WTC11 (cell line): ENCODE results near the gene FBLN2. TPM values are rescaled to one million over a fixed set of nuclear protein-coding genes. Genes with fewer than 3 reads are reported as not detected.

Experiments
- ATAC-seq: fragments of 200-7000 bp; cut with Tn5 transposase; 2 replicates; pipeline ENCODE4 v1.10.0; 2021; ENCODE audit warnings: mild to moderate bottlenecking, moderate library complexity
- CTCF ChIA-PET: fragments of 300-600 bp; sonication (Branson Sonifier 250); formaldehyde crosslinking; loops from one replicate; lab custom pipeline; 2021; ENCODE audit warnings: antibody characterized with exemption; lab: Charles Lee
- POLR2A ChIA-PET: fragments of 350-600 bp; sonication (Branson Sonifier 250); formaldehyde crosslinking; loops from one replicate; lab custom pipeline; 2021; ENCODE audit warnings: antibody characterized with exemption; lab: Charles Lee
- DNase-seq: peaks from one replicate; pipeline ENCODE4 v3.0.0; 2021; ENCODE audit warnings: low spot score
- H3K27ac Mint-ChIP-seq: 2 replicates; pipeline ENCODE4 v1.8.0; 2021; ENCODE audit warnings: mixed read lengths
- H3K27me3 Mint-ChIP-seq: 2 replicates; pipeline ENCODE4 v1.8.0; 2021; ENCODE audit warnings: low read depth, mild to moderate bottlenecking, moderate library complexity, mixed read lengths
- H3K36me3 Mint-ChIP-seq: 2 replicates; pipeline ENCODE4 v1.8.0; 2021; ENCODE audit warnings: mixed read lengths
- H3K4me1 Mint-ChIP-seq: 2 replicates; pipeline ENCODE4 v1.8.0; 2022; ENCODE audit warnings: mixed read lengths
- H3K4me3 Mint-ChIP-seq: 2 replicates; pipeline ENCODE4 v1.8.0; 2021; ENCODE audit warnings: mild to moderate bottlenecking, moderate library complexity, mixed read lengths
- H3K9me3 Mint-ChIP-seq: 2 replicates; pipeline ENCODE4 v1.8.0; 2021; ENCODE audit warnings: mixed read lengths
- CREM ChIP-seq: sonication (generic); formaldehyde crosslinking; IDR thresholded peaks from 2 replicates; pipeline ENCODE4 v1.8.1; 2022; ENCODE audit warnings: mild to moderate bottlenecking, missing genetic modification reagents, moderate library complexity
- ELF4 ChIP-seq: sonication (generic); formaldehyde crosslinking; IDR thresholded peaks from 2 replicates; pipeline ENCODE4 v1.8.1; 2022; ENCODE audit warnings: low read depth, mild to moderate bottlenecking, moderate library complexity, missing genetic modification reagents
- ESRRA ChIP-seq: sonication (generic); formaldehyde crosslinking; IDR thresholded peaks from 2 replicates; pipeline ENCODE4 v1.8.1; 2022; ENCODE audit warnings: mild to moderate bottlenecking, missing genetic modification reagents, borderline replicate concordance
- FOXK1 ChIP-seq: sonication (generic); formaldehyde crosslinking; IDR thresholded peaks from 2 replicates; pipeline ENCODE4 v1.8.0; 2022; ENCODE audit warnings: mild to moderate bottlenecking, moderate library complexity, missing genetic modification reagents
- GRHL2 ChIP-seq: fragments of 250-450 bp; sonication (Bioruptor Pico); IDR thresholded peaks from 2 replicates; pipeline ENCODE4 v1.8.0; 2022; ENCODE audit warnings: mild to moderate bottlenecking, moderate library complexity; ENCODE audit not compliant: insufficient replicate concordance, severe bottlenecking
- GTF2I ChIP-seq: fragments of 250-450 bp; sonication (Bioruptor Pico); conservative IDR thresholded peaks from 2 replicates; pipeline ENCODE4 v1.4.0; 2021; ENCODE audit warnings: mild to moderate bottlenecking
- IRF2 ChIP-seq: sonication (generic); formaldehyde crosslinking; IDR thresholded peaks from 2 replicates; pipeline ENCODE4 v1.8.0; 2022; ENCODE audit warnings: low read depth, missing genetic modification reagents, borderline replicate concordance
- KAT7 ChIP-seq: sonication (generic); formaldehyde crosslinking; IDR thresholded peaks from 2 replicates; pipeline ENCODE4 v1.8.1; 2023; ENCODE audit warnings: missing genetic modification reagents, mild to moderate bottlenecking, borderline replicate concordance
- NFATC4 ChIP-seq: fragments of 250-450 bp; sonication (Bioruptor Pico); IDR thresholded peaks from 2 replicates; pipeline ENCODE4 v1.9.0; 2021; ENCODE audit warnings: mild to moderate bottlenecking
- NFYB ChIP-seq: sonication (generic); formaldehyde crosslinking; conservative IDR thresholded peaks from 2 replicates; pipeline ENCODE4 v1.8.0; 2022; ENCODE audit warnings: low read depth, missing genetic modification reagents
- NR1H2 ChIP-seq: sonication (generic); formaldehyde crosslinking; IDR thresholded peaks from 2 replicates; pipeline ENCODE4 v1.9.0; 2021; ENCODE audit warnings: mild to moderate bottlenecking, moderate library complexity, missing genetic modification reagents
- OVOL2 ChIP-seq: fragments of 250-450 bp; sonication (Bioruptor Pico); IDR thresholded peaks from 2 replicates; pipeline ENCODE4 v1.9.0; 2021; ENCODE audit warnings: mild to moderate bottlenecking, borderline replicate concordance
- RELA ChIP-seq: sonication (generic); formaldehyde crosslinking; IDR thresholded peaks from 2 replicates; pipeline ENCODE4 v1.8.1; 2022; ENCODE audit warnings: missing genetic modification reagents, mild to moderate bottlenecking, borderline replicate concordance
- RORB ChIP-seq: fragments of 250-450 bp; sonication (Bioruptor Pico); IDR thresholded peaks from 2 replicates; pipeline ENCODE4 v1.9.0; 2021; ENCODE audit warnings: mild to moderate bottlenecking
- SMAD3 ChIP-seq: sonication (generic); formaldehyde crosslinking; IDR thresholded peaks from 2 replicates; pipeline ENCODE4 v1.8.0; 2022; ENCODE audit warnings: missing genetic modification reagents, mild to moderate bottlenecking, borderline replicate concordance
- SMAD4 ChIP-seq: sonication (generic); formaldehyde crosslinking; IDR thresholded peaks from 2 replicates; pipeline ENCODE4 v1.8.0; 2022; ENCODE audit warnings: mild to moderate bottlenecking, missing genetic modification reagents
- TEAD1 ChIP-seq: sonication (generic); formaldehyde crosslinking; IDR thresholded peaks from 2 replicates; pipeline ENCODE4 v1.8.0; 2022; ENCODE audit warnings: mild to moderate bottlenecking, missing genetic modification reagents
- TEAD4 ChIP-seq: sonication (generic); formaldehyde crosslinking; IDR thresholded peaks from 2 replicates; pipeline ENCODE4 v1.8.0; 2022; ENCODE audit warnings: mild to moderate bottlenecking, missing genetic modification reagents
- TP53 ChIP-seq: sonication (generic); formaldehyde crosslinking; IDR thresholded peaks from 2 replicates; pipeline ENCODE4 v1.8.1; 2023; ENCODE audit warnings: mild to moderate bottlenecking, missing genetic modification reagents
- ZNF138 ChIP-seq: sonication (generic); formaldehyde crosslinking; conservative IDR thresholded peaks from 2 replicates; pipeline ENCODE4 v1.8.1; 2022; ENCODE audit warnings: mild to moderate bottlenecking, moderate library complexity, missing genetic modification reagents
- ZNF263 ChIP-seq: sonication (generic); formaldehyde crosslinking; IDR thresholded peaks from 2 replicates; pipeline ENCODE4 v1.8.1; 2022; ENCODE audit warnings: low read depth, mild to moderate bottlenecking, moderate library complexity, missing genetic modification reagents
- ZNF317 ChIP-seq: sonication (generic); formaldehyde crosslinking; IDR thresholded peaks from 2 replicates; pipeline ENCODE4 v1.8.1; 2023; ENCODE audit warnings: low read depth, mild to moderate bottlenecking, moderate library complexity, missing genetic modification reagents, borderline replicate concordance
- ZNF671 ChIP-seq: fragments of 250-450 bp; sonication (Bioruptor Pico); IDR thresholded peaks from 2 replicates; pipeline ENCODE4 v1.8.0; 2021; ENCODE audit warnings: mild to moderate bottlenecking
- total RNA-seq: library from RNA; stranded (reverse); gene quantifications from 3 replicates; pipeline ENCODE4 v1.2.3, GENCODE V29; 2021
- TF ChIP-seq, protein P1 (sequence below): sonication (generic); formaldehyde crosslinking; conservative IDR thresholded peaks from 2 replicates; pipeline ENCODE4 v1.8.1; 2023; ENCODE audit warnings: mild to moderate bottlenecking, low read depth, missing genetic modification reagents, moderate library complexity
- TF ChIP-seq, protein P2 (sequence below): sonication (generic); formaldehyde crosslinking; conservative IDR thresholded peaks from 2 replicates; pipeline ENCODE4 v1.8.1; 2022; ENCODE audit warnings: mild to moderate bottlenecking, missing genetic modification reagents
- TF ChIP-seq, protein P3 (sequence below): sonication (generic); formaldehyde crosslinking; IDR thresholded peaks from 2 replicates; pipeline ENCODE4 v1.8.1; 2023; ENCODE audit warnings: mild to moderate bottlenecking, missing genetic modification reagents

FBLN2 gene
- total RNA-seq, 1 experiment from 2014 or later = 20.7 TPM

DNA sequence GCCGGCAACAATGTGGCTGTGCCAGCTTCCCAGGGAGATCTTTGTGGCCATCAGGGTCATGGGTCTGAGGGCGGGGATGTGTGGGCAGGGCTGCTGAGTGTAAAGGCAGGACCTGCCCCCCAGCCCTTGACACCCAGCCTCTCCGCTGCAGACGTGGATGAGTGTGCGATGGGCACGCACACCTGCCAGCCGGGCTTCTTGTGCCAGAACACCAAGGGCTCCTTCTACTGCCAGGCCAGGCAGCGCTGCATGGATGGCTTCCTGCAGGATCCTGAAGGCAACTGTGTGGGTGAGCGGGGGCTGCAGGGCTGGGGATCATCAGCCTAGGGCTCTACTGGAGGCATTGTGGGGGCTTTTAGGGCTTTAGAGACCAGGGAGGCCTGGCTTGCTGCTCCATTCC, 78.8 kb downstream of the FBLN2 start:
- H3K27ac Mint-ChIP-seq = no peak overlapping the region
- H3K9me3 Mint-ChIP-seq = no peaks in the 10 kb centered on the region
- no peaks in the 10 kb centered on the region for H3K36me3 Mint-ChIP-seq
- POLR2A ChIA-PET = no interaction called here
- no peaks in the 10 kb centered on the region for H3K27me3 Mint-ChIP-seq
- ATAC-seq = no peak
- TF ChIP-seq TEAD1 (CRISPR knock-in tag) = no peak
- TF ChIP-seq NFATC4 (CRISPR knock-in tag) = no peak
- no peak for TF ChIP-seq RELA (CRISPR knock-in tag)
- TF ChIP-seq OVOL2 (CRISPR knock-in tag) = no peak
- no peak for TF ChIP-seq SMAD4
- no peak for TF ChIP-seq NR1H2
- no peak for TF ChIP-seq GRHL2 (CRISPR knock-in tag)
- TF ChIP-seq FOXK1 (CRISPR knock-in tag) = no peak
- TF ChIP-seq TP53 (CRISPR knock-in tag) = no peak
- TF ChIP-seq TEAD4 = no peak
- no peak for TF ChIP-seq CREM
- TF ChIP-seq, protein P1, sequence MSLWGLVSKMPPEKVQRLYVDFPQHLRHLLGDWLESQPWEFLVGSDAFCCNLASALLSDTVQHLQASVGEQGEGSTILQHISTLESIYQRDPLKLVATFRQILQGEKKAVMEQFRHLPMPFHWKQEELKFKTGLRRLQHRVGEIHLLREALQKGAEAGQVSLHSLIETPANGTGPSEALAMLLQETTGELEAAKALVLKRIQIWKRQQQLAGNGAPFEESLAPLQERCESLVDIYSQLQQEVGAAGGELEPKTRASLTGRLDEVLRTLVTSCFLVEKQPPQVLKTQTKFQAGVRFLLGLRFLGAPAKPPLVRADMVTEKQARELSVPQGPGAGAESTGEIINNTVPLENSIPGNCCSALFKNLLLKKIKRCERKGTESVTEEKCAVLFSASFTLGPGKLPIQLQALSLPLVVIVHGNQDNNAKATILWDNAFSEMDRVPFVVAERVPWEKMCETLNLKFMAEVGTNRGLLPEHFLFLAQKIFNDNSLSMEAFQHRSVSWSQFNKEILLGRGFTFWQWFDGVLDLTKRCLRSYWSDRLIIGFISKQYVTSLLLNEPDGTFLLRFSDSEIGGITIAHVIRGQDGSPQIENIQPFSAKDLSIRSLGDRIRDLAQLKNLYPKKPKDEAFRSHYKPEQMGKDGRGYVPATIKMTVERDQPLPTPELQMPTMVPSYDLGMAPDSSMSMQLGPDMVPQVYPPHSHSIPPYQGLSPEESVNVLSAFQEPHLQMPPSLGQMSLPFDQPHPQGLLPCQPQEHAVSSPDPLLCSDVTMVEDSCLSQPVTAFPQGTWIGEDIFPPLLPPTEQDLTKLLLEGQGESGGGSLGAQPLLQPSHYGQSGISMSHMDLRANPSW = no peak
- TF ChIP-seq, protein P2, sequence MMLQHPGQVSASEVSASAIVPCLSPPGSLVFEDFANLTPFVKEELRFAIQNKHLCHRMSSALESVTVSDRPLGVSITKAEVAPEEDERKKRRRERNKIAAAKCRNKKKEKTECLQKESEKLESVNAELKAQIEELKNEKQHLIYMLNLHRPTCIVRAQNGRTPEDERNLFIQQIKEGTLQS (CRISPR knock-in tag) = no peak
- TF ChIP-seq NFYB (CRISPR knock-in tag) = no peak
- TF ChIP-seq GTF2I (CRISPR knock-in tag) = no peak
- TF ChIP-seq, protein P3, sequence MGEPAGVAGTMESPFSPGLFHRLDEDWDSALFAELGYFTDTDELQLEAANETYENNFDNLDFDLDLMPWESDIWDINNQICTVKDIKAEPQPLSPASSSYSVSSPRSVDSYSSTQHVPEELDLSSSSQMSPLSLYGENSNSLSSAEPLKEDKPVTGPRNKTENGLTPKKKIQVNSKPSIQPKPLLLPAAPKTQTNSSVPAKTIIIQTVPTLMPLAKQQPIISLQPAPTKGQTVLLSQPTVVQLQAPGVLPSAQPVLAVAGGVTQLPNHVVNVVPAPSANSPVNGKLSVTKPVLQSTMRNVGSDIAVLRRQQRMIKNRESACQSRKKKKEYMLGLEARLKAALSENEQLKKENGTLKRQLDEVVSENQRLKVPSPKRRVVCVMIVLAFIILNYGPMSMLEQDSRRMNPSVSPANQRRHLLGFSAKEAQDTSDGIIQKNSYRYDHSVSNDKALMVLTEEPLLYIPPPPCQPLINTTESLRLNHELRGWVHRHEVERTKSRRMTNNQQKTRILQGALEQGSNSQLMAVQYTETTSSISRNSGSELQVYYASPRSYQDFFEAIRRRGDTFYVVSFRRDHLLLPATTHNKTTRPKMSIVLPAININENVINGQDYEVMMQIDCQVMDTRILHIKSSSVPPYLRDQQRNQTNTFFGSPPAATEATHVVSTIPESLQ (CRISPR knock-in tag) = no peak
- TF ChIP-seq ESRRA (CRISPR knock-in tag) = no peak
- H3K4me1 Mint-ChIP-seq = no peaks in the 10 kb centered on the region
- CTCF ChIA-PET = interaction anchor here (1.1 kb wide), 1 partner anchor 133 kb away, joined by 3 read pairs; no protein-coding TSS in a partner anchor
- DNase-seq = no peak
- H3K4me3 Mint-ChIP-seq = no peak overlapping the region

DNA sequence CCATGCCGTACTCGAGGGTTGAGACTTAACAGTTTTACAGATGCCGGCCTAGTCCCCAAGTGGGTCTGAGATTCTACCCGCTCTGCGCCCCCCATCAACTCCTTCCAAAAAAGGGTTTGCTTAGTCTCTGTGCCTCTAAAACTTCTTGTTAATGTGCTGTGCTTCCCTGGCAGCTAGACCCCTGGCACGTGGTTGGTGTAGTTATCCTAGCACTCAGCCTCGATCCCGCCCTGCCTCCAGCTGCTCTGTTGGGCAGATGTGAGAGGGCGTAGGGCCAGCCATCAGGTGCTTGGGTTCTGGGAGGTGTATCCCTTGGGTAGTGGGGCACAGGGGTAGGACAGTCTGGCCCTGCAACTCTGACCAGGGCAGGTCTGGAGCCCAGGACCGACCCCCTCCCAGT, 79.5 kb downstream of the FBLN2 start:
- ChIA-PET POLR2A (no interaction called here), CTCF (no interaction called here)
- TF ChIP-seq ZNF317 (CRISPR knock-in tag) (no peak), RORB (CRISPR knock-in tag) (no peak), ZNF263 (no peak), ELF4 (CRISPR knock-in tag) (no peak), KAT7 (no peak), ZNF138 (CRISPR knock-in tag) (no peak), ZNF671 (CRISPR knock-in tag) (no peak), IRF2 (CRISPR knock-in tag) (no peak), SMAD3 (CRISPR knock-in tag) (no peak)
- H3K27ac Mint-ChIP-seq = no peak overlapping the region
- no peaks in the 10 kb centered on the region for H3K36me3 Mint-ChIP-seq
- H3K27me3 Mint-ChIP-seq = no peaks in the 10 kb centered on the region
- ATAC-seq (no peak), DNase-seq (no peak)
- no peaks in the 10 kb centered on the region for H3K9me3 Mint-ChIP-seq
- no peaks in the 10 kb centered on the region for H3K4me1 Mint-ChIP-seq
- no peak overlapping the region for H3K4me3 Mint-ChIP-seq
